Activated CD8-positive, alpha-beta memory T cell treated with anti-CD3 and anti-CD28 coated beads, Interleukin-2, amount 50 U/mL, for 48 hours (primary cell): ENCODE data around the gene C6orf62.
A peak's percentile ranks its signal among the peaks of the same experiment; 100 is the strongest.
"Not testable (repeated sequence)": the region's sequence is repeated elsewhere in the genome, so short reads cannot be mapped to it uniquely, and the experiment has no call there.

Source experiments
- DNase-seq: peaks from one replicate; pipeline ENCODE4 v3.0.0-alpha.2; 2020

The C6orf62 gene

GRCh38 chr6:24742216-24742738 is 23.3 kb upstream of the C6orf62 start:
- no peak for DNase-seq

DNA sequence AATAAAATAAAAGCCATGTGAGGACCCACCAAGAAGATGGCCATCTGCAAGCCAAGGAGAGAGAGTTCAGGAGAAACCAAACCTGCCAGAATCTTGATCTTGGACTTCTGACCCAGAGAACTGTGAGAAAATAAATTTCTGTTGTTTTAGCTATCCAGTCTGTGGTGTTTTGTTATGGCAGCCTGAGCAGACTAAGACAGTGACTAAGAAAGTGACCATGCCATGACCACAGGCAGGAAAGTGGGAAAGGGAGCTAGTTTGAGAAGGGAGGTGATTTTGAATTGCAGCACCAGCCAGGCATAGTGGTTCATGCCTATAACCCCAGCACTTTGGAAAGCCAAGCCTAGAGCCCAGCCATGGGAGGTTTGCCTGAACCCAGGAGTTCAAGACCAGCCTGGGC is 21.9 kb upstream of the C6orf62 start:
- no peak for DNase-seq

- DNase-seq = no peak
Measured at GRCh38 chr6:24738741-24739140, 19.8 kb upstream of the C6orf62 start.

DNA sequence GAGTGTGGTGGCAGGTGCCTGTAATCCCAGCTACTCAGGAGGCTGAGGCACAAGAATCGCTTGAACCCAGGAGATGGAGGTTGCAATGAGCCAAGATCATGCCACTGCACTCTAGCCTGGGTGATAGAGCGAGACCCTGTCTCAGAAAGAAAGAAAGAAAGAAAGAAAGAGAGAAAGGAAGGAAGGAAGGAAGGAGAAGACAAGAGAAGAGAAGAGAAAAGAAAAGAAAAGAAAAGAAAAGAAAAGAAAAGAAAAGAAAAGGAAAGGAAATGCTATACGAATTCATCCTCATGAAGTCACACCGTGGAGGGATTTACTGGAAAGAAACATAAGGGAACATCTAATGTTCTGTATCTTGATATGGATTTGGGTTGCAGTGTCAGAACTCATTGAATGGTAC is 15.8 kb upstream of the C6orf62 start:
- not testable (repeated sequence) for DNase-seq

DNA sequence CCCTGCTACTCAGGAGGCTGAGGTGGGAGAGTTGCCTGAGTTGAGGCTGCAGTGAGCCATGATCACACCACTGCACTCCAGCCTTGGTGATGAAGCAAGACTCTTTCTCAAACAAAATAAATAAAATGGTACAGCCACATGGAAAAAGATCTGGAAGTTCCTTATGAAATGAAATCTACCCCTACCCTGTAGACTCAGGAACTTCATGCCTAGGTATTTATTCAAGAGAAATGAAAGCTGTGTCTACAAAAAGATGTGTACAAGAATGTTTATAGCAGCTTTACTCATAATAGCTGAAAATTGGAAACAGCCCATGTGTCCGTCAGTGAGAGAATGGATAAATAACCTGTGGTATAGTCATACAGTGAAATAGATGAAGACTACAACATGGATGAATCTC is 15.2 kb upstream of the C6orf62 start:
- DNase-seq = no peak

GRCh38 chr6:24731456-24732134 is 12.6 kb upstream of the C6orf62 start:
- DNase-seq = not testable (repeated sequence)

DNA sequence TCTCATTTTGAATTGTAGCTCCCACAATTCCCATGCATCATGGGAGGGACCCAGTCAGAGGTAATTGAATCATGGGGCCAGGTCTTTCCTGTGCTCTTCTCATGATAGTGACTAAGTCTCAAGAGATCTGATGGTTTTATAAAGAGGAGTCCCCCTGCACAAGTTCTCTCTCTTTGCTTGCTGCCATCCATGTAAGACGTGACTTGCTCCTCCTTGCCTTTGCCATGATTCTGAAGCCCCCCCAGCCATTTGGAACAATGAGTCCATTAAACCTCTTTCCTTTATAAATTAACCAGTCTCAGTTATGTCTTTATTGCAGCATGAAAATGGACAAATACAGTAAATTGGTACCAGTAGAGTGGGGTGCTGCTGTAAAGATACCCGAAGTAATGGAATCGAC is 11.7 kb upstream of the C6orf62 start:
- DNase-seq = not testable (repeated sequence)

GRCh38 chr6:24723270-24723669 is 4.3 kb upstream of the C6orf62 start:
- DNase-seq = no peak

GRCh38 chr6:24721461-24722215 is 2.7 kb upstream of the C6orf62 start:
- no peak for DNase-seq

- DNase-seq = peak; percentile 99
Measured at GRCh38 chr6:24720604-24721460, 1.9 kb upstream of the C6orf62 start.

- DNase-seq = peak; percentile 90
Measured at GRCh38 chr6:24720131-24720603, 1.2 kb upstream of the C6orf62 start.

- no peak for DNase-seq
Measured at GRCh38 chr6:24718449-24719124, 367 bp downstream of the C6orf62 start.

- DNase-seq = not testable (repeated sequence)
Measured at GRCh38 chr6:24716602-24717148, 2.3 kb downstream of the C6orf62 start.

GRCh38 chr6:24710519-24711303 is 8.2 kb downstream of the C6orf62 start:
- no peak for DNase-seq

GRCh38 chr6:24709014-24709711 is 9.8 kb downstream of the C6orf62 start:
- DNase-seq = no peak

- DNase-seq = no peak
Measured at GRCh38 chr6:24708612-24709011, 10.3 kb downstream of the C6orf62 start.

DNA sequence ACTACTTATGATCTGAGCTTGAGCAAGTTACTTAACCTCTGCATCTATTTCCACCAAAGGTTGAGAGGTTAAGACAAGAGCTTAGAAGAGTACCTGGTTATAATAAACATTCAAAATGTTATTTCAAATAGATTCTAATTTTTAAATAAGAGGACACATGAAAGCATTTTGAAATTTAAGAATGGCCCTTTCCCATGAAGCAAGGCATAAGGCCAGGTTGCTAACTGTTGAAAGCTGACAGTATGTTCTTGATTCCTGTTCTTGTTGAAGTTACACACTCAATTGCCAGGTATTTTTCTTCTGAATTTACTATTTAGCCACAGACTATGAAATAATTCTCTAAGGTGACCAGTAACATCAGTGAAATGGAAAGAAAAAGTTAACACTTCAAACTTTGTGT is 14.5 kb downstream of the C6orf62 start:
- no peak for DNase-seq

GRCh38 chr6:24702720-24703282 is 16.2 kb downstream of the C6orf62 start:
- DNase-seq = no peak

- DNase-seq = no peak
Measured at GRCh38 chr6:24699521-24700359, 19.2 kb downstream of the C6orf62 start.
